ENCODE data around the gene DRC3.
A peak's percentile ranks its signal among the peaks of the same experiment; 100 is the strongest.

The DRC3 gene

DNA sequence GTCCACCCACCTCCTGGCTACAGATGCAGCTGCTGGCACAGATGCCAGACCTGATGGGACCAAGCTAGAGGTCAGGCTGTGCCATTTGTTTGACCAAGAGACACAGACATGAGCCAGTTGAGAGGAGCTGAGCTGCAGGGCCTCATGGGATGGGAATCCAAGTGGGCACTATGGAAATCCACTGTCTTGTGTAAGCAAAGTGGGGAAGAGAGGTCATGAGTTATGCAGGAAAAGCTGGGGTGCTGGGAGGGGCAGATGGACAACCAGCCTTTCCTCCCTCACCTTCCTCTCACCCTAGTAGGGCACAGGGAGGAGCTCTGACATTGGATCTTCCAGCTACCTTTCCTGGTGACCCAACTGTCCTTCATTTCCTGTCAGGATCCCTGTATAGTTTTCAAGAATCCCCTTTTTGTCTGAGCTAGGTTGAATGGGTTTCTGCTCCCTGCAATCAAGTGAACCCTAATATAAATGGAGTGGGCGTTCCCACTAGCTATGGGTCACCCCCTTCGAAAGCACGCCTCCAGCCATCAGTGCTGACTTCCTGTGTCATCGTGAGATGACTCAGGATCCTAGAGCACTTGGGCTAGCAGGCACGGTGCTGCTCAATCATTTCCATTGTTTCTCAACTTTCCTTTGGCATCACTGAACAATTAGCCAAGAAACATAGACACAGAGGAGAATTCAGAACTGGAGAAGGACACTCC is 52.7 kb downstream of the DRC3 start:
- no peak for DNase-seq (ENCODE audit: low spot score)

DNA sequence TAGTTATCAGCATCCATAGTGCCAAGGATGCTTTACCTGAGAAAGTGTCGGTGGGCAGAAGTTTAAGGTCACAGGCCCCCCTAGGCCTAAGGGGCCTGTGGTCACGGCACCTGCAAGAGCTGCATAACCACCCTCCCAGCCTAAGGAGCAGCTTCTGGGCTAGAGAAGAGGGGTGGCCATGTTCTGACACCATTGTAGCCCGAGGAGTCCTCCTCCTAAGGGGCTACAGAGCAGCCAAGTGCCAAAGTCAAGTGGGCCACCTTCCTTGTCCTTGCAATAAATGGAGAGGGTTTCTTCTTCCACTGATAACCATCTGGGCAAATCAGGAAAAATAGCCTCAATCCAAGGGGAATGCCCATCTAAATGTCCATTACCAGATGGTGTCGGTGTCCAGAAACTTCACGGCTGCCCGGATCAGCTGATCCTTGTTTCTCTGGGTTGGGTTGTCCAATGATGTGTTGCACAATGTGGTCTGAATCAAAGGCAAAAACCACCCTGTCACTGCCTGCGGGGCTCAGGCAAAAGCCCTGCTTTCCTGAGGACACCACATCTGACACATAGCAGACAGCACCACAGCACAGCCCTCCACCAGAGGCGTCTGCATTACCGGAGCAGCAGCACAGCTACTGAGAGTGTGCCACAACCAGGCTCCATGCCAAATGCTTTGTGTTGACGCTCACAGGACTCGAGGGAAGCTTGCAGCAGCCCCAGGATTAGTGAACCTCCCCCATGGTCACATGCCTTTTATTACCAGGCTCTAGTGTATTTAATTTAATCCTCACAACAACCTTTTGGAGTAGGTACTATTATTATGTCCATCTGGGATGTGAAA is 53.5 kb downstream of the DRC3 start:
- DNase-seq (ENCODE audit: low spot score), result no peak

DNA sequence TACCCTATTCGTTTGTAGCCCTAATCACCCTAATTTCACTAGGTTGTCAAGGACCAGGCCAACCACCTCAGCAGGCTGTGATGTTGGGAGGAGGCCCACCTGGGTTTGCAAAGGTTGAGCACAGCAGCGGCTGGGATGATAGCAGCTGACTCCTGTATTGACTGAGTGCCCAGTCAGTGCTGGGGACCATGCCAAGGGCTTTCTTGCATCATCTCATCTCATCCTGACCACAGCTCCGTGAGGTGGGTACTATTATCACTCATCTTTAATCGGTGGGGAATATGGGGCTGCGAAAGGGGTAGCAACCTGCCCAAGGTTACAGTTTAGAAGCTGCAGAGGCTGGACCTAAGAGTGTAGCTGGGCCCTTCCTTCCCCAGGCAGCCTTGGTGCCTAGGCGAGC is 54.6 kb downstream of the DRC3 start:
- no peak for DNase-seq (ENCODE audit: low spot score)

DNA sequence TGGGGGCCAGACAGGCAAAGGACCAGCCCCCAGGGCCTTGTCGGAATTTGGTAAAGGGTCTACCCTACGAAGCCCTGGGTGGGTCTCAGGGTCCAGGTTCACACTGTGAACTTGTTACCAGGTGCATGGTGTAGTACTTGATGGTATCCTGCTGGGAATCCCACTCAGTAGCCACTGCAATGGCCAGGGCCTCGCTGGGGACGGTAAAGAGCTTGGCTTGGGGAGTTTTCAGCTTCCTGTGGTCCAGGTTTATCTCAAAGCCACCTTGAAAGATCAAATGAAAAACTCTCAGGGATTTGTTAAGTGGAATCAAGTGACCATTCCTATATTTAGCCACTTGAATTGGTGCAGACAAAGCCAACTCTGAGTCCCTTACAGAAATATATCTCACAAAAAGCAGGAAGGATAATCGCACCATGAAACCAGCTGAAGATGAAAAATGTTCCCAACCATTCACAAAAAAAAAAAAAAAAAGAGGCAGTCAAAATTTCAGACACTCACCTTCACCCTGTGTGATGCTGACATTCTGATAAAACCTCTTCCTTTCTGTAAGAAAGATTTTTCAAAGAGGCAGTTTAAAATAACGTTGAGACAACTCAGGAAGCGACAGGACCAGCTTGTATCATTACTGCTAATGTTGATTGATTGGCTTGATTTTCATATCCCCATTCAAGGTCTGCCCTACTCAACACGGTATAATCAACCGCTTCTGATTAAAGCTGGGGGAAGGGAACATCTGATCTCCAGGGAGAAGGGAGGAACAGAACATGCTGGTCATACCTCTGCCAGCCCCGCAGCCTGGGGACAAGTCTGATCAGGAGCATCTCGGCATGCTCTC is 55.7 kb downstream of the DRC3 start:
- DNase-seq (ENCODE audit: low spot score), result no peak

DNA sequence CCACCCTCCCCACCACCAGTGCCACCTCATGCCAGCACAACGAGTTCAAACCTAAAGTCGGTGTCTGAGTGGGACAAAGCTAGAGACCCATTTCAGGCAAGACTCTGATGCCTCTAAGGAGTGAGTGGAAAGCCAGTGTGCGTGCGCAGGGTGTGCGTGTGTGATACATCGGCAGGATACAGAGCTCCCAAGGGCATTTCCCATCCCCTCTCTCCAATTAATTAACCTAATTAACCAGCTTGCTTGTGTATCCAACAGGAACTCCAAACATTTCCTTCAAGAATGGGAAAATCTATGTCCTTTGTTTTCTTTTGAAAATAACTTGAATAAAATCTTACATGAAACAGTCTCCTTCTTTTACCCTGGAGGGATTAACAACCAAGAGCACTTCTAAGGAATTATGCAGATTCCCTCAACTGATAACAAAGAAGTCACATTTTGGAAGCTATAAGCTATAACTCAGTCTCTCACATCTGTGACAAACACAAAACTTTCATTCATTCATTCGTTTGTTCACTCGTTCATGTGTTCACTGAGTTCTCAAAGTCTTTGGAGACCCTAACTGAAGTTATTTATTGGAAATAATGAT is 56.4 kb downstream of the DRC3 start:
- DNase-seq (ENCODE audit: low spot score), result no peak

DNA sequence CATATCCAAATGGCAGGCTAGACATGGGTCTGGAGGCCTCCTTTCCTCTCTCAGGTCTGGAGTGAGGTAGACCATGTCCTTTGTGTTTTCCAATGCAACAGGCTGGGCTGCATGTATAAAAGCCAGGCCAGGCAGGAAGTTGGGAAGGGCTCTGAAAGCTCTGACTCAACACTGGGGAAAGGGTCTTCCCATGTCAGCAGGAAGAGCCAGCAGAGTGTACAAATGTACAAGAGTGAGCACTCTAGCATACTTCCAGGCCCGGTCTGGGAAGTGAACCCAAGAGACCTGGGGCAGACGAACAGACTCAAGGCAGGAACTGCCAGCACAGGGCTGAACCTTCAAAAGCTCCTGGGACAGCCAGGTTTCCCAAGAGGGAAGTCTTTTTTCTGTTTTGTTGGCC is 59.3 kb downstream of the DRC3 start:
- DNase-seq (ENCODE audit: low spot score), result no peak

DNA sequence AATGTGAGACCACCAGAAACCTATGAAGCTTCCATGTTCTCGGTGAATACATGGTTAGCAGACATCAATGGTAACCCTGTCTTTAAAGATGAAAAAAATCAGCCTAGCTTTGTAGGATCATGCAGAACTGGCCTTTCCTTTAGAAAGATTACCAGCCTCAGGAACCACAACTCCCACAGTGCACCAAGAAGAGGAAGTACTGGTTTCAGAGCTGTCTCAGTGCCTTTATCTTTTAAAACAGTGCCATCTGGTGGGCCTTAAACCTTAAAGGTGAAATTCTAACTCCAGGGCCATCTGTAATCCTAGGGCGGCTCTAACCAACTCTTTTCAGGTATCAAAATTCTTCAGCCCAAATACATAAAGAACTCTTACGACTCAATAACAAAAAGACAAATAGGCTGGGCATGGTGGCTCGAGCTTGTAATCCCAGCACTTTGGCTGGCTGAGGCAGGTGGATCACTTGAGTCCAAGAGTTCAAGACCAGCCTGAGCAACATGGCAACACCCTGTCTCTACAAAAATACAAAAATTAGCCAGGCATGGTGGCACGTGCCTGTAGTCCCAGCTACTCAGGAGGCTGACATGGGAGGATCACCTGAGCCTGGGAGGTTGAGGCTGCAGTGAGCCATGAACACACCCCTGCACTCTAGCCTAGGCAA is 60.9 kb downstream of the DRC3 start:
- peak; percentile 86 for DNase-seq (ENCODE audit: low spot score)

DNA sequence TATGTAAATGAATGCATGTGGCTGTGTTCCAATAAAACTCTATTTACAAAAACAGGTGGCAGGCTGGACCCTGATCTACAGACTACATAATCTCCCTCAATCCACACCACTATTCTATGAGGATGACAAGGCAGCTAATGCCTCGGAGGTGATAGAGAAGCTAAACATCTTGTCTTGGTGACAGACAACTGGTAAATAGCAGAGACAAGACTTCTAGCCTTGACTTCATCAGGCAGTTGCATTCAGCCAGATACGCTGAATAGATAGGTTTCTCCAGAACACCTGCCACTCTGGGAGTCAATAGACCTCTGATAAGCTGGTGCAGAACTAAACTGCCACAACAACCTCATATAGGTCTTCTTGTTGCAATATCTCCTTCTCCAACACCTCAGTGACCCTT is 63.0 kb downstream of the DRC3 start:
- DNase-seq (ENCODE audit: low spot score), result no peak

DNA sequence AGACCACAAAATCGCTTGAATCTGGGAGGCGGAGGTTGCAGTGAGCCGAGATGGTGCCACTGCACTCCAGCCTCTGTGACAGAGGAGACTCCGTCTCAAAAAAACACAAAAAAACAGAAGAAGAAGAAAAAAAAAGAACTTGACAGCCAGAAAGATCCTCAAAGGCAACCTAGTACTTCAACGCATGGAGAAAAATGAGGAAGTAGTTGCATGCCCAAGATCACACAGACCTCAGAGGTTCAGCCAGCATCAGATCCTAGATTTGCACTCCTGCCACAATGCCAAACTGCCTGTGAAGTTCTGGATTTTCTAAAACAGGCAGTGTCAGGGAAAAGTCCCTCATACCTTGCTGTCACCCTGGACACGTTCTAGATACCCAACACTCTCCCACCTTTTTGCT is 64.8 kb downstream of the DRC3 start:
- DNase-seq (ENCODE audit: low spot score), result no peak

DNA sequence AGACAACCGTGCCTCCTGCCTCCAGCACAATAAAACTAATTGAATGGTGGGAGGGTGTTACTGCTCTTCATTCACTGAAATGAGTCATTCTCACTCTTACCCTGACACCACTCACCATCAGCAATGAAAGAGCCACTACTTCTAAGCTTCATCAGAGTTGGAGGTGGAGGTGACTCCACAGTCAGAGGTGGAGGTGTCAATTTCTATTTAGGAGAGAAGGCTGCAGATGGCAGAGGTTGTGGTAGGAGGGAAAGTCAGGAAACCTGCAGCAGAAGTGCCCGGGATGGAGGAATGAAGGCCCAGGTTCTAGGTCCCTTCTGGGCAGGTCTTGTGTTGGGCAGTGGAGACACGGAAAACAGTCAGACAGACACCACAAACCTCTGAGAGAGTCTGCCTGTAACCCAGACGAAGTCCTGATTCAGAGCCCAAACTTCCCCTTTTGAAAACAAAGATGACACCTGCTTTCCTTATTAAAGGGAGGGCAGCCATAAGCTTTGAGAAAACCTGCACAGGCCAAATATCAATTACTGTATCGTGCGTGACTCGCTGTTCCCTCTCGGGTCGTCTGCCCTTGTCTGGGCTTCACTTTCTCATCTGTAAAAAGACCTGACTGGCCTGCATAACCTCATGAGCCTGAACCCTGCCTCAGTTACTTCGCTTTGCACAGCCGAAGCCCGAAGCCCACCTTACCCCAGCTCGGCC is 65.6 kb downstream of the DRC3 start:
- DNase-seq (ENCODE audit: low spot score), result no peak

DNA sequence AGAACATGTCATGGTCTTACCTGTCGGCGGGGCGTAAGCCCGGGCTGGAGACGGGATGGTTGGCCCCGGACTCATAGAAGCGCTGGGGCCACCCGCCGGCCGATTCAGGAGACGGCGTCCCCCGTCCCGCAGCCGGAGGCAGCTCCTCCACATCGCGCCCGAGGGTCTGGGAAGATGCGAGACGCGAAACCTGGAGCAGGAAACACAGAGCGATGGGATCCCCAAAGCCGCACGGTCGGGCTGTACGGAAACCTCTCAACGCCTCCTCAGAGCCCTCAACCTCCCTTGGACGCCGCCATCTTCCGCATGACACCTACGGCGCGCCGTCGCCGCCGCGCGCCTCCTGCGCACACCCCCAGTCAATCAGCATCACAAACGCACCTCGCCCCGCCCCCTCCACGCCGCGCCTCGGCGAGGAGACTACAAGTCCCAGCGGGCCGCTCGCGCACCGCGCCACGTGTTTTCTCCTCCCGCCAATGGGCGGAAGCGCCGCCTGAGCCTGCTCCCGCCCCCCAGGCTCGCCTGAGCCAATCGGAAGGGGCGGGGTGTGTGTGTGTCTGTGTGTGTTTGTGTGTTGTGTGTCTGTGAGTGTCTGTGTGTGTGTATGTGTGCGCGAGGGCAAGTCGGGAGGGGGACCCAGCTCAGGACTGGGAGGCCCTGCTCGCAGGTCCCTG is 66.3 kb downstream of the DRC3 start, which contains the start of the genes ATPAF2 and GID4:
Gene ATPAF2 (minus strand): TSS at position 308 of the 674 bp plus-strand sequence. CDS start 155 bp downstream, at position 153.
Gene GID4 (plus strand): TSS at position 548 of the 674 bp plus-strand sequence. CDS start 57 bp downstream, at position 605.
- DNase-seq (ENCODE audit: low spot score), result peak; percentile 99

DNA sequence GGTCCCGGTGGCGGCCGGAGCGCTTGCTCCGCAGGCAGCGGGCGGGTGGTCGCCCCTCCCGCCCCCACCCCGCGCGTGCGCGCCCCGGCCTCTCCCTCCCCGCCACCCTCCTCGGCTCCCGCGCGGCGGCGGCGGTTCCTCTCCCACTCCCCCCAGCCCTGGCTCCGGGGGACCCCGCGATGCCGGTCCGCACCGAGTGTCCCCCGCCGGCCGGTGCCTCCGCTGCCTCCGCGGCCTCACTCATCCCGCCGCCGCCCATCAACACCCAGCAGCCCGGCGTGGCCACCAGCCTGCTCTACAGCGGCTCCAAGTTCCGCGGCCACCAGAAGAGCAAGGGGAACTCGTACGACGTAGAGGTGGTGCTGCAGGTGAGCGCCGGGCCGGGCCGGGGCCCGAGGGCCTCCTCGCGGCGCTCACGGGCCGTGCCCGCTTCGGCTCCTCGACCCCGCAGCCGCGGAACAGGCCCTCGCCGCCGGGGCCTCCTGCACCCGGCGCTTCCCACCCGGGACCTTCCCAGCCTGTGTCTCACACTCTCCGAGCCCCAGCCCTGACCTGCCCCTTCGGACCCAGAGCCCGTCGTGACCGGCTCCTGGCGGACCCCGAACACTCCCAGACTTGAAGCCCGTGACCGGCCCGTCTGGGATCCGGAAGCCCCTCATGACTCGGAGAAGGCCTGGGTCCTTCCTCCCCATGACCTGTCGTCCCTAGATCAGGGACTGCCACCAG is 67.0 kb downstream of the DRC3 start:
- DNase-seq (ENCODE audit: low spot score), result peak; percentile 21

DNA sequence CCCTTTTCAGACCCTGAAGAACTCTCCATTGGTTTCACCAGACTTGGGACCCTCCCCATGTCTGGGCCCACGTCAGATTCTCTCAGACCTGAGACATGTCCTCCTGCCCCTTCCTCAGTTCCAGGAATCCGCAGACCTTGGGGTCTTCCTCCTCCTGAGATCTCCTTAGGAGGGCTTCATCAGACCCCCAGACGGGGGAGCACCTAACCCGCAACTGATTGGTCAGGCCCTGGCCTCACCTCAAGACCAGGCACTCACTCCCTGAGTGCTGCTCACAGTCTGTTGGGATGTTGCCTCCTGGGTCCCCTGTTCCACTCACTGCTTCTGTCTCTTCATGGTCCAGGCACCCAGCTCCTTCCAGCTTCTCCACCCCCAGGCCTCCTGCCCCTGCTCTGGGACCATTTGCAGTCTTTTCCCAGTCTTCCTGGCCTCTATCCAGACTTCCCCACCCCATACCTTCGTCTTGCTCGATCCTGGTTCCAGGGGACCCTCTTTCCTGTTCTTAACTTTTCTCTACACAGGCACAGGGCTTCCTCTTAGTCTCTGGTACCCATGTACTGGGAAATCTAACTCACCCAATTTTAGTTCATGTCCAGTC is 67.7 kb downstream of the DRC3 start:
- no peak for DNase-seq (ENCODE audit: low spot score)

DNA sequence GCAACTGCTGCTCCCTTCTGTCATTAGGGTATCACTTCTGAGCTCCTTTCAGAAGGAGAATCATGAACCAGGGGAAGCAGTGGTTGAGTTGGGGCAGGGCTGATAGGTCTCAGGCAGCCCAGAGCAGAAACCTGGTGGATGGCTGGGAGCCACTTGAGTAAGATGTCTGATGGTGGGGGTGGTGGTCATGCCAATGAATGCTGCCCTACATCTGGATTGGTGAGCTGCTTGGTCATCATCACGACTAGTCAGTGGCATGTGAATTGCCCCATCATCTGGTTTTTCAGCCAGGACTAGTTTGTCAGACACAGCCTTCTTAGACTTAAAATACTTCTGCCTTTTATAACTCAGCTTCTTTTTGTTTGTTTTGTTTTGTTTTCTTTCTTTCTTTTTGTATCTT is 69.1 kb downstream of the DRC3 start:
- DNase-seq (ENCODE audit: low spot score), result no peak

DNA sequence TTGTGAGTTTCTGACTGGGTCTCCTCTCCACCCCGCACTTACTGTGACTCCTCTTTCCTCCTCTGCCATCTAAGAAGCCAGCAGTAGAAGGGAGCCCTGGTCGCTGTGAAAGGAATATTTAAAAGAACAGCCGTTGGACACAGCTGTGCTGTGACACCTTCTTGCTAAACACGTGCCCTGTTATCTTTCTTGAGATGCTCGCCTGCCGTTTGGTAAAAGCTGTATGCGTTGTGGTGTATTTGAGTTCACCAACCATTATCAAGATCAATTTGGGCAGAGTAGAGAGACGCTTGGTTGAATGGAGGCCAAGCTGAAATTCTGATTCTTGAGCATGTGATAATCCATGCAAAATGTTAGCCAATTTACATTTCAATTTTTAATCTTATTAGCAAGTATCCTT is 70.3 kb downstream of the DRC3 start:
- DNase-seq (ENCODE audit: low spot score), result no peak

DNA sequence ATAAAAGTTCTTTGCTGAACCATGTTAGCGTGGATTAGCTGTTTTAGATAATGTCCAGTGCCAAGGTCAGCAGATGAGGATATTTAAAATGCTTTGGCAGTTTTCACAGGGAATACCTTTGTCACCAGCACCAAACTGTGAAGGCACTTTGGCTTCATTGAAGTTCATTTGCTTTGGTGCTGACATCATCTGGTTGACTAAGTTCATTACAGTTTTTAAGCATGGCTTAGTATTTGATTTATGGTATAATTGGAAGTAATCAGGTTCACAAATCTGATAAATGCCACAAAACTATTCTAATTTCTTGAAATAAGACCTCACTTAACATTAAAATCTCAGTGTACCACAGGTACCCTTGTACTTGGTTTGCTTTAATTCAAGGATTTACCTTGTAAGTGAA is 70.8 kb downstream of the DRC3 start:
- DNase-seq (ENCODE audit: low spot score), result no peak

DNA sequence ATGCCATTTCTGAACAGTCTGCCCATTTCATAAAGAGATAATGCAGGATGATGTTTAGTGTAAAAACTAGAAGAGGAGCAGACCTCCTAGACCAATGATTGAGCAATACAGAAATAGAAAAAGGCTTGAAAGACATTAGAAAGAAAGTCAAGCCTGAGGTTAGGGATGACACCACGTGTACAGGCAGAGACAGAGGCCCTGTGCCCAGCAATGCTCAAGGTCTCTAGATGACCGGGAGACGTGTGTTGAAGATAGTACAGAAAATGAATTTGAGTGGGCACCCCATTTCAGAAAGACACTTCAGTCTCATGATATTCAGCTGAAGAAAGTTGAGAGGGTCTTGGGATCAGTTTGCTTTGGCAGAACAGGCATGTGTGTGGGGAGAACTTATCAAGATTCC is 71.9 kb downstream of the DRC3 start:
- DNase-seq (ENCODE audit: low spot score), result no peak

DNA sequence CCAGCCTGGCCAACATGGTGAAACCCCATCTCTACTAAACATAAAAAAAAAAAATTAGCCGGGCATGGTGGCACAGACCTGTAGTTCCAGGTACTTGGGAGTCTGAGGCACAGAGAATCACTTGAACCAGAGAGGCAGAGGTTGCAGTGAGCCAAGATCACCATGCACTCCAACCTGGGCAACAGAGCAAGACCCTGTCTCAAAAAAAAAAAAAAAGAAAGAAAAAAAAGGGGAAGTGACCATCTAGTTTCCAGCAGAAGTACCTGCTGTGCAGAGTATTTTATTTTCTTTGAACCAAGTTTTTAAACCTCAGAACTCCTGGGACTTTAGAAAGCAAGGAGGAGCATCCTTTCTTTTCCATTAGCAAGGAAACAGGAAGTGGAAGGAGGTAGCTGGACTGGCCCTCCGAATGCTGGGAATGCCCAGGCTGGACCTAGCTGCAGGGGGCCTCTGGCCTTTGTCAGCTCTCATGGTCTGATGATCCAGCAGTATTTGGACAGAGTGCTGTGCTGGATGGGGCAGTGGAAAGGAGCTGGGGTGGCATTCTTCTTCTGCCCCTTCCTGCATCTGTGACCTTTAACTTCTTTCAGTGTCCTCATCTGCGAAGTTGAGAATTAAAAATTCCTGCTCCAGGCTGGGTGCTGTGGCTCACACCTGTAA is 73.2 kb downstream of the DRC3 start:
- no peak for DNase-seq (ENCODE audit: low spot score)

DNA sequence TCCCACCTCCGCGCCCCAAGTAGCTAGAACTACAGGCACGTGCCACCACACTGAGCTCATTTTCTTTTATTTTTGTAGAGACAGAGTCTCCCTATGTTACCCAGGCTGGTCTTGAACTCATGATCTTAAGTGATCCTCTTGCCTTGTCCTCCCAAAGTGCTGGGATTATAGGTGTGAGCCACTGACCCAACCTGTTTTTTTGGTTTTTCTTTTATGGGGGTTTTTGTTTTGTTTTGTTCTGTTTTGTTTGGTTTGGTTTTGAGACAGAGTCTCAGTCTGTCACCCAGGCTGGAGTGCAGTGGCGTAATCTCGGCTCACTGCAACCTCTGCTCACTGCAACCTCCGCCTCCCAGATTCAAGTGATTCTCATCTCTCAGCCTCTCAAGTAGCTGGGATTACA is 82.9 kb downstream of the DRC3 start:
- no peak for DNase-seq (ENCODE audit: low spot score)

Measured in LoVo (cell line).